ENCODE data around the gene DDX53.

The DDX53 gene

GRCh38 chrX:23052324-23052723 lies 52.6 kb downstream of the DDX53 start:
- DNase-seq, result no peak

All from midbrain (tissue), 1 donor.